ENCODE data around the gene MSTN. TPM values are rescaled to one million over a fixed set of nuclear protein-coding genes. Genes with fewer than 3 reads are reported as not detected.

MSTN gene
- total and polyA plus RNA-seq, 2 experiments from 2014 or later, result 0.11 to 0.16 TPM

DNA sequence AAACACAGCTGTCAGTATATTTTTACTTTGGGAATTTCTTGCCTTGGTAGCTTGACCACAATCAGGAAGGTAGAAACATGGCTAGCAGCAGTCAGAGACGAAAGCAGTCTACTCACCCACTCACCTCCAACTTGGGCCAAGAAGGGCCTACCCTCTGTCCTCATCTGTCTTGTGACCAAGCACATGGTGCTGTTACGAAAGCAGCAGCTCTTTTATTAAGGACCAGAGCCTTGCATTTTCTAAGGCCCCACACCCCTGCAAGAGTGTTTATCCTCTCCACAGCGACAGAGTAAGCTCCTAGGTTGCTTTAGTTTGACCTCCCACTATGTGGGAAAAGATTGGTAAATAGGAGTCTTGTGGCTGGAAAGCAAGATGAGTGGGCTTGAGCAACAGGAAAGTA is 31.3 kb upstream of the MSTN start:
- H3K4me2 ChIP-seq (ENCODE audit: unreplicated experiment), result no peak overlapping the region
- peak; percentile 40 for DNase-seq
- TF ChIP-seq EZH2phosphoT487 (IDR thresholded peaks at IDR 0.05; ENCODE audit: insufficient read depth, low read depth), result no peak
- no peaks in the 10 kb centered on the region for H4K20me1 ChIP-seq (ENCODE audit: insufficient read depth)
- H3K9ac ChIP-seq, result no peak overlapping the region
- 35 to 49% methylated on average over 3 of the region's 3 CpGs for WGBS, 2 experiments (ENCODE audit: low coverage in 1 of 2, low lambda C conversion rate in 2 of 2, missing lambda C conversion rate in 2 of 2)
- H3K9me2 ChIP-seq (ENCODE audit: insufficient read depth), result no peaks in the 10 kb centered on the region
- H3K27me3 ChIP-seq (replicated peaks; ENCODE audit: insufficient read depth), result no peaks in the 10 kb centered on the region
- H3K79me2 ChIP-seq (ENCODE audit: insufficient read depth), result no peaks in the 10 kb centered on the region
- in situ Hi-C loops (cut with MboI), result loop anchor here (10.0 kb wide), 1 partner anchor 181 kb away; no protein-coding TSS in a partner anchor
- no peak overlapping the region for H3K4me3 ChIP-seq
- no peaks in the 10 kb centered on the region for H3F3A ChIP-seq (ENCODE audit: insufficient read depth)
- H3K4me1 ChIP-seq (ENCODE audit: insufficient read depth), result peaks cover 5% of the 10 kb centered on the region; the same call in 1 of the 2 replicates
- no peaks in the 10 kb centered on the region for H3K36me3 ChIP-seq (ENCODE audit: low read depth)
- no peak overlapping the region for H3K27ac ChIP-seq
- peak overlapping the region; percentile 61 for H2AFZ ChIP-seq
- H3K9me3 ChIP-seq (ENCODE audit: low read depth), result peaks cover 3% of the 10 kb centered on the region

- H3K9me3 ChIP-seq (ENCODE audit: low read depth), result no peaks in the 10 kb centered on the region
- H3K27ac ChIP-seq, result no peak overlapping the region
- no peak overlapping the region for H3K4me3 ChIP-seq
- no peak overlapping the region; the same call in 1 of the 2 replicates for H2AFZ ChIP-seq
- no peaks in the 10 kb centered on the region for H3K9me2 ChIP-seq (ENCODE audit: insufficient read depth)
- H4K20me1 ChIP-seq (ENCODE audit: insufficient read depth), result no peaks in the 10 kb centered on the region
- no peaks in the 10 kb centered on the region for H3K79me2 ChIP-seq (ENCODE audit: insufficient read depth)
- no peaks in the 10 kb centered on the region for H3F3A ChIP-seq (ENCODE audit: insufficient read depth)
- H3K27me3 ChIP-seq (replicated peaks; ENCODE audit: insufficient read depth), result no peaks in the 10 kb centered on the region
- in situ Hi-C loops (cut with MboI), result loop anchor here (10.0 kb wide), 1 partner anchor 185 kb away; no protein-coding TSS in a partner anchor
- no peak overlapping the region for H3K9ac ChIP-seq
- no peak for DNase-seq
- TF ChIP-seq EZH2 (IDR thresholded peaks at IDR 0.05; ENCODE audit: insufficient read depth, poor library complexity, severe bottlenecking) (no peak), EZH2phosphoT487 (IDR thresholded peaks at IDR 0.05; ENCODE audit: insufficient read depth, low read depth) (no peak)
- H3K4me1 ChIP-seq (ENCODE audit: insufficient read depth), result peaks cover 5% of the 10 kb centered on the region; the same call in 1 of the 2 replicates
- H3K36me3 ChIP-seq (ENCODE audit: low read depth), result no peaks in the 10 kb centered on the region
- H3K4me2 ChIP-seq (ENCODE audit: unreplicated experiment), result no peak overlapping the region
- WGBS, 2 experiments (ENCODE audit: low coverage in 1 of 2, low lambda C conversion rate in 2 of 2, missing lambda C conversion rate in 2 of 2), result 71 to 86% methylated on average over 2 of the region's 2 CpGs
Measured at GRCh38 chr2:190090148-190090547, 27.6 kb upstream of the MSTN start.

GRCh38 chr2:190088917-190089316 is 26.4 kb upstream of the MSTN start:
- Histone ChIP-seq H3K9me3 (ENCODE audit: low read depth) (no peaks in the 10 kb centered on the region), H3K9ac (no peak overlapping the region), H3K79me2 (ENCODE audit: insufficient read depth) (no peaks in the 10 kb centered on the region), H3K4me2 (ENCODE audit: unreplicated experiment) (no peak overlapping the region), H3K4me3 (no peak overlapping the region), H3K27ac (no peak overlapping the region), H3K4me1 (ENCODE audit: insufficient read depth) (no peaks in the 10 kb centered on the region; the same call in 1 of the 2 replicates), H3K9me2 (ENCODE audit: insufficient read depth) (no peaks in the 10 kb centered on the region), H2AFZ (peak overlapping the region; percentile 52), H3F3A (ENCODE audit: insufficient read depth) (no peaks in the 10 kb centered on the region), H3K27me3 (replicated peaks; ENCODE audit: insufficient read depth) (no peaks in the 10 kb centered on the region), H3K36me3 (ENCODE audit: low read depth) (no peaks in the 10 kb centered on the region), H4K20me1 (ENCODE audit: insufficient read depth) (no peaks in the 10 kb centered on the region)
- peak; percentile 82 for DNase-seq
- no peak for TF ChIP-seq EZH2phosphoT487 (IDR thresholded peaks at IDR 0.05; ENCODE audit: insufficient read depth, low read depth)
- in situ Hi-C loops (cut with MboI), result loop anchor here (10.0 kb wide), 1 partner anchor 416 kb away; no protein-coding TSS in a partner anchor
- WGBS, 2 experiments (ENCODE audit: low coverage in 1 of 2, low lambda C conversion rate in 2 of 2, missing lambda C conversion rate in 2 of 2), result 13% methylated on average over 4 of the region's 4 CpGs

DNA sequence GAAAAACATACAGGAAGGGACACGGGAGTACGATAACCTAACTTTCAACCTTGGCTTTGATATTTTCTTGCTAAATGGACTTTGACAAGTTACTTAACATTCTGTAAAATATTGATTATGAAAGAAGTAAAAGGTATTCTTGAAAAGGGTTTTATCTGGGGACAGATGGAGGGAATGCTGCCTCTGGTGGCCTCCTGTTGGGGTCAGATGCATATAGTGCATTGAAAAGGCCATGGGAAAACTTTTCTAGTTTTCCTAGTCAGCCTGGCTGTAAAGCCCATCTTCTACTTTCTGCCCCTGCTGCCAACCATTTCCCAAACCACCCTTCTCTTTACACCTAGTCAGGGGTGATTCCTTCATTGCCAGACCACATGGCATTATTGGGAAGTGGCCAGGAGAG is 22.2 kb upstream of the MSTN start:
- H2AFZ ChIP-seq, result no peak overlapping the region
- no peak for DNase-seq
- no peak overlapping the region for H3K9ac ChIP-seq
- in situ Hi-C loops (cut with MboI), result loop anchor here (10.0 kb wide), 1 partner anchor 420 kb away; no protein-coding TSS in a partner anchor
- H3K27ac ChIP-seq, result no peak overlapping the region
- H3K9me3 ChIP-seq (ENCODE audit: low read depth), result no peaks in the 10 kb centered on the region
- H3F3A ChIP-seq (ENCODE audit: insufficient read depth), result no peaks in the 10 kb centered on the region
- H3K27me3 ChIP-seq (replicated peaks; ENCODE audit: insufficient read depth), result no peaks in the 10 kb centered on the region
- no peaks in the 10 kb centered on the region for H3K4me1 ChIP-seq (ENCODE audit: insufficient read depth)
- TF ChIP-seq EZH2 (IDR thresholded peaks at IDR 0.05; ENCODE audit: insufficient read depth, poor library complexity, severe bottlenecking), result no peak
- no peak for TF ChIP-seq EZH2phosphoT487 (IDR thresholded peaks at IDR 0.05; ENCODE audit: insufficient read depth, low read depth)
- H3K36me3 ChIP-seq (ENCODE audit: low read depth), result no peaks in the 10 kb centered on the region
- WGBS, 2 experiments (ENCODE audit: low coverage in 1 of 2, low lambda C conversion rate in 2 of 2, missing lambda C conversion rate in 2 of 2), result 60 to 74% methylated on average over 2 of the region's 2 CpGs
- H4K20me1 ChIP-seq (ENCODE audit: insufficient read depth), result no peaks in the 10 kb centered on the region
- no peak overlapping the region for H3K4me2 ChIP-seq (ENCODE audit: unreplicated experiment)
- H3K9me2 ChIP-seq (ENCODE audit: insufficient read depth), result no peaks in the 10 kb centered on the region
- H3K4me3 ChIP-seq, result no peak overlapping the region
- H3K79me2 ChIP-seq (ENCODE audit: insufficient read depth), result no peaks in the 10 kb centered on the region

DNA sequence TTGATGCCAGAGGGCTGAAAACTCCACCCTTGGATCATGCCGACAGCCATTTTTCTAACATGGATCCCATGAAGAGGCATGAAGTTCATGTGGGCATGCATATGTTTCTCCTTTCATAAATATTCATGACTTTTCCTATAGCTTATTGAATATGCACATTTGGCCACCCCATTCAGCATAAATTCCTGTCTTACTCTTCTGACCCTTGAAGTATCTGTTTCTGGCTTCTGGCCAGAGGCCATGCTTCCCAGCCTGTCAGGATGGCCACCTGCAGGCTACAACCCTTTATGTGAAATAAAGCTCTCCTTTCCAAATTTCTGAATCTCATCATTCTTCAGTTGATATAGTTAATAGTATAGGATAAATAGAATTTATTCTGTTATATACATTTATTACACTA is 19.6 kb upstream of the MSTN start:
- no peaks in the 10 kb centered on the region for H3F3A ChIP-seq (ENCODE audit: insufficient read depth)
- no peaks in the 10 kb centered on the region for H3K9me3 ChIP-seq (ENCODE audit: low read depth)
- no peak overlapping the region for H3K4me3 ChIP-seq
- no peaks in the 10 kb centered on the region for H3K27me3 ChIP-seq (replicated peaks; ENCODE audit: insufficient read depth)
- H3K9ac ChIP-seq, result no peak overlapping the region
- DNase-seq, result no peak
- H3K79me2 ChIP-seq (ENCODE audit: insufficient read depth), result no peaks in the 10 kb centered on the region
- H4K20me1 ChIP-seq (ENCODE audit: insufficient read depth), result no peaks in the 10 kb centered on the region
- H3K36me3 ChIP-seq (ENCODE audit: low read depth), result no peaks in the 10 kb centered on the region
- TF ChIP-seq EZH2 (IDR thresholded peaks at IDR 0.05; ENCODE audit: insufficient read depth, poor library complexity, severe bottlenecking) (no peak), EZH2phosphoT487 (IDR thresholded peaks at IDR 0.05; ENCODE audit: insufficient read depth, low read depth) (no peak)
- H3K9me2 ChIP-seq (ENCODE audit: insufficient read depth), result no peaks in the 10 kb centered on the region
- 95 to 100% methylated on average over 1 of the region's 1 CpG for WGBS, 2 experiments (ENCODE audit: low coverage in 1 of 2, low lambda C conversion rate in 2 of 2, missing lambda C conversion rate in 2 of 2)
- in situ Hi-C loops (cut with MboI), result loop anchor here (10.0 kb wide), 1 partner anchor 423 kb away; no protein-coding TSS in a partner anchor
- H3K27ac ChIP-seq, result no peak overlapping the region
- H3K4me1 ChIP-seq (ENCODE audit: insufficient read depth), result no peaks in the 10 kb centered on the region
- H3K4me2 ChIP-seq (ENCODE audit: unreplicated experiment), result no peak overlapping the region
- no peak overlapping the region for H2AFZ ChIP-seq
